Peyer's patch (tissue), 4 donors: ENCODE results near the gene ACRBP. TPM values are rescaled to one million over a fixed set of nuclear protein-coding genes. Genes with fewer than 3 reads are reported as not detected.
A peak's percentile ranks its signal among the peaks of the same experiment; 100 is the strongest.

ENCODE experiments used
- DNase-seq, 3 donors: peaks; one replicate each; pipeline ENCODE4 v3.0.0-alpha.2; 2017 to 2019
- H3K27ac ChIP-seq, 4 donors: fragments of 200-600 bp; sonication (generic); one replicate each; pipeline ENCODE4 v1.5.1; 2016 to 2019
- H3K27me3 ChIP-seq, 2 donors: fragments of 200-600 bp; sonication (generic); one replicate each; pipeline ENCODE4 v1.5.1; 2019
- H3K36me3 ChIP-seq, 3 donors: fragments of 200-600 bp; sonication (generic); one replicate each; pipeline ENCODE4 v1.5.1; 2016 to 2019
- H3K4me1 ChIP-seq, 4 donors: fragments of 200-600 bp; sonication (generic); one replicate each; pipeline ENCODE4 v1.5.1; 2016 to 2019
- H3K4me3 ChIP-seq, 4 donors: fragments of 200-600 bp; sonication (generic); 1 replicate in 3 of 4; 2 replicates in 1 of 4; pipeline ENCODE4 v1.5.1; 2016 to 2019; ENCODE audit warnings: mild to moderate bottlenecking in 1 of 4
- H3K9me3 ChIP-seq, 4 donors: fragments of 200-600 bp; sonication (generic); one replicate each; pipeline ENCODE4 v1.5.1; 2016 to 2019; ENCODE audit warnings: mild to moderate bottlenecking in 1 of 4
- POLR2A ChIP-seq, 2 donors: fragments of 450-650 bp; IDR thresholded peaks; one replicate each; pipeline ENCODE4 v1.5.1; 2017; ENCODE audit warnings: antibody characterized with exemption in 2 of 2, mild to moderate bottlenecking in 2 of 2, moderate library complexity in 2 of 2
- total RNA-seq, 4 donors: library from RNA; depleted of rRNA; stranded (reverse); fragments of >200 nt; gene quantifications; one replicate each; pipeline ENCODE4 v1.1.0, GENCODE V29; 2016
- TF ChIP-seq, protein P1 (sequence below), 6 experiments: fragments of 450-650 bp in 4 of 6; fragments of 200-600 bp in 2 of 6; sonication (generic) in 1 of 6; IDR thresholded peaks; one replicate each; pipeline ENCODE4 v1.5.1; 2017 to 2019; ENCODE audit warnings: antibody characterized with exemption in 6 of 6, mild to moderate bottlenecking in 3 of 6, moderate library complexity in 1 of 6

ACRBP gene
- total RNA-seq, 4 donors from 2014 or later, result 5.1 to 12.1 (median 10.3) TPM

GRCh38 chr12:6650832-6651231 is 3.6 kb upstream of the ACRBP start:
- DNase-seq, result no peak
- no peak overlapping the region for H3K27ac ChIP-seq
- no peaks in the 10 kb centered on the region for H3K9me3 ChIP-seq
- H3K36me3 ChIP-seq, result peaks cover 0 to 69% (median 0%) of the 10 kb centered on the region in 3 donors
- H3K27me3 ChIP-seq, result no peaks in the 10 kb centered on the region
- H3K4me1 ChIP-seq, result peaks cover 0 to 18% (median 5%) of the 10 kb centered on the region in 4 donors
- TF ChIP-seq, protein P1, sequence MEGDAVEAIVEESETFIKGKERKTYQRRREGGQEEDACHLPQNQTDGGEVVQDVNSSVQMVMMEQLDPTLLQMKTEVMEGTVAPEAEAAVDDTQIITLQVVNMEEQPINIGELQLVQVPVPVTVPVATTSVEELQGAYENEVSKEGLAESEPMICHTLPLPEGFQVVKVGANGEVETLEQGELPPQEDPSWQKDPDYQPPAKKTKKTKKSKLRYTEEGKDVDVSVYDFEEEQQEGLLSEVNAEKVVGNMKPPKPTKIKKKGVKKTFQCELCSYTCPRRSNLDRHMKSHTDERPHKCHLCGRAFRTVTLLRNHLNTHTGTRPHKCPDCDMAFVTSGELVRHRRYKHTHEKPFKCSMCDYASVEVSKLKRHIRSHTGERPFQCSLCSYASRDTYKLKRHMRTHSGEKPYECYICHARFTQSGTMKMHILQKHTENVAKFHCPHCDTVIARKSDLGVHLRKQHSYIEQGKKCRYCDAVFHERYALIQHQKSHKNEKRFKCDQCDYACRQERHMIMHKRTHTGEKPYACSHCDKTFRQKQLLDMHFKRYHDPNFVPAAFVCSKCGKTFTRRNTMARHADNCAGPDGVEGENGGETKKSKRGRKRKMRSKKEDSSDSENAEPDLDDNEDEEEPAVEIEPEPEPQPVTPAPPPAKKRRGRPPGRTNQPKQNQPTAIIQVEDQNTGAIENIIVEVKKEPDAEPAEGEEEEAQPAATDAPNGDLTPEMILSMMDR (IDR thresholded peaks at IDR 0.05), result no peak
- TF ChIP-seq POLR2A (IDR thresholded peaks at IDR 0.05), result no peak
- no peak overlapping the region for H3K4me3 ChIP-seq

GRCh38 chr12:6646276-6647082 is 753 bp downstream of the ACRBP start:
- H3K36me3 ChIP-seq, result peaks cover 0 to 32% (median 0%) of the 10 kb centered on the region in 3 donors
- H3K9me3 ChIP-seq, result no peaks in the 10 kb centered on the region
- DNase-seq, result peak in 2 of 3 donors; percentile 60 to 66
- no peaks in the 10 kb centered on the region for H3K27me3 ChIP-seq
- H3K27ac ChIP-seq, result peak overlapping the region; percentile 14 to 66 (median 48)
- peak overlapping the region; percentile 42 to 53 (median 46) for H3K4me3 ChIP-seq
- TF ChIP-seq POLR2A (IDR thresholded peaks at IDR 0.05), result no peak
- TF ChIP-seq, protein P1 (IDR thresholded peaks at IDR 0.05), result no peak
- H3K4me1 ChIP-seq, result peaks cover 0 to 18% (median 5%) of the 10 kb centered on the region in 4 donors

- Histone ChIP-seq H3K27me3 (no peaks in the 10 kb centered on the region), H3K27ac (peak overlapping the region in 2 of 4 donors; percentile 13 to 49), H3K9me3 (no peaks in the 10 kb centered on the region), H3K4me3 (no peak overlapping the region), H3K36me3 (peaks cover 0 to 16% (median 0%) of the 10 kb centered on the region in 3 donors), H3K4me1 (peaks cover 0 to 18% (median 5%) of the 10 kb centered on the region in 4 donors)
- peak in 1 of 3 donors; percentile 72 for DNase-seq
- TF ChIP-seq POLR2A (IDR thresholded peaks at IDR 0.05), result no peak
- TF ChIP-seq, protein P1 (IDR thresholded peaks at IDR 0.05), result peak in 3 of 6 experiments; percentile 26 to 52 (median 35)
Observed at GRCh38 chr12:6644903-6645302, 2.3 kb downstream of the ACRBP start.

DNA sequence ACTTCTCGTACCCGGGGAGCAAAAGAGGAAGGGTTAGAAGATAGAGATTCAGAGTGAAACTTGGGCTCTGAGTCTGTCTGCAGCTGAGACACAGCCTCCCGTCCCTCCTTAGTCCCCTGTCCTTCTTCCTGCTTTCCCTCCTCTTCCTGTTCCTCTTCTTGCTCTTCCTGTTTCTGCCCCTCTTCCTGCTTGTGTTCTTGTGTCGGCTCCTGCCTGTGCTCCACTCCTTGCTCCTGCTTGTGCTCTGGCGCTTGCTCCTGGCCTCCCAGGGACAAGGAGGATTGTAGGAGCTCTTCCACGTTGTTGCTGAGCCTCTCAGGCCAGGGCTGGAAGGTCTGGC is 3.0 kb downstream of the ACRBP start:
- TF ChIP-seq, protein P1 (IDR thresholded peaks at IDR 0.05), result no peak
- no peak for TF ChIP-seq POLR2A (IDR thresholded peaks at IDR 0.05)
- H3K36me3 ChIP-seq, result peaks cover 0 to 10% (median 0%) of the 10 kb centered on the region in 3 donors
- peaks cover 0 to 18% (median 5%) of the 10 kb centered on the region in 4 donors for H3K4me1 ChIP-seq
- no peak for DNase-seq
- H3K9me3 ChIP-seq, result no peaks in the 10 kb centered on the region
- peak overlapping the region in 2 of 4 donors; percentile 13 to 49 for H3K27ac ChIP-seq
- no peak overlapping the region for H3K4me3 ChIP-seq
- no peaks in the 10 kb centered on the region for H3K27me3 ChIP-seq

DNA sequence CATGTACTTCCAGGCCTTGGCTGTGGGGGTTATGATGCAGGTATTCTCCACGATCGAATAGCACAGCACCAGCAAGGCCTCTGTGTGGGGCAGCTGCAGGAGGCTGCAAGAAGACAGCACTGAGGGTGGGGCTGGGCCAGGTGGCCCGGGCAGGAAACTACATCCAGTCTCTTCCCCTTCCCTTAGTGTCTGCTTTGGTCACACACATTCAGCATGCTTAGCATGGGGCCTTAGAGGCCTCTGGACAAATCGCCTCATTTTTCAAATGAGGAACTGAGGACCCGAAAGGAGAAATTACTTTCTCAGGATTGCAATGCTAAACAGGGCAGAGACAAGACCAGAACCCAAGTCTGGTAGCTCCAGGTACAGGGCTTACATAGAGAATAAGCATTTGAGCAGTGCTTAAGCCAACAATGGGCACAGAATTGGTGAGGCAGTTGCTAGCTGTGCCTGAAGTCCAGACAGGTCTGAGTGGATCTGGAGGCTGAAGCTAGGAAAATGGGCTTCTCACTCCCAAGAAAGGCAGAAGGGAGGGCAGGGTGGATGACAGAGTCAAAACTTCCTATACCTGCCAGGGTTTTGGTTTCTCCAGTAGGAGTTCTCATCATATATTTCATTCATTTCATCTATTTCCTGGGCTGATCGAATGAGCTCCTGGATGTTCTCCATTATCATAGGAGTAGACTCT is 3.5 kb downstream of the ACRBP start:
- peak in 1 of 3 donors; percentile 50 for DNase-seq
- TF ChIP-seq, protein P1 (IDR thresholded peaks at IDR 0.05), result no peak
- no peak for TF ChIP-seq POLR2A (IDR thresholded peaks at IDR 0.05)
- Histone ChIP-seq H3K36me3 (peaks cover 0 to 7% (median 0%) of the 10 kb centered on the region in 3 donors), H3K27me3 (no peaks in the 10 kb centered on the region), H3K9me3 (no peaks in the 10 kb centered on the region), H3K4me3 (no peak overlapping the region), H3K4me1 (peaks cover 0 to 18% (median 7%) of the 10 kb centered on the region in 4 donors), H3K27ac (peak overlapping the region in 2 of 4 donors; percentile 43 to 49)
